Activated naive CD4-positive, alpha-beta T cell (primary cell): ENCODE results near the gene PTGES3.
"Not testable (repeated sequence)": the region's sequence is repeated elsewhere in the genome, so short reads cannot be mapped to it uniquely, and the experiment has no call there.

Experiments
- DNase-seq, 4 experiments: peaks; one replicate each; lab custom pipeline; 2025; lab: John Stamatoyannopoulos, UW

Gene PTGES3, protein sequence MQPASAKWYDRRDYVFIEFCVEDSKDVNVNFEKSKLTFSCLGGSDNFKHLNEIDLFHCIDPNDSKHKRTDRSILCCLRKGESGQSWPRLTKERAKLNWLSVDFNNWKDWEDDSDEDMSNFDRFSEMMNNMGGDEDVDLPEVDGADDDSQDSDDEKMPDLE

DNA sequence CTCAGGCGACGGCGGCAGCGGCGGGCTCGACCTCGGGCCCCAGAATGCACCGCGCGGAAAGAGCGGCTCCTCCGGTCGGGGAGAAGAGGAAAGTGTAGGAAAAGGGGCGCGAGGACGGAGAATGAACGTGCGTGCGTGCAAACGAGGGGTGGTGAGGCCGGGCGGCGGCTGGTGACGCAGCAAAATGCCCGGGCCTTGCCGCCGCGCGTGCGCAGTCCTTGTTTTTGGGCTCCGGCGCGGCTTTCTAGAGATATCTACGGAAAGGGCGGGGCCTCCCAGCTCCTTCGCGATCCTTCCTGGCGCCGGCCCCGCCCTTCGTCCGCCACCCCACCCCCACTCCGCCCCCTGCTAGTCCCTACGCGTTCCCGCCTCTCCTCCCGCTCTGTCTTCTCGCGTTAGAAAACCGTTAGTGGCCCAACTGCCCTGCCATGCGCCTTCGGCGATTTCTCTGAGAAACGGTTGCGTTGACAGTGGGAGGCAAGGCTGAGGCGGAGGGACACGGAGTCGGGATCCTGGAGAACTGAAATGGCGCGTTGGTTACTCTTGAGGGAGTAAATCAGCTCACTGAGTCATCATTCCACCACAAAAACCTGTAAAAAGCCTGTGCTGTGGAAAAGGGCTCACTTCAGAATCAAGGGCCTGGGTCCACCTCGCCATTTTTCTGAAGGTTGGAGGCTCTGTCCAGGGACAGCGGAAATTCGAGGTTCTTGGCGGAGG, at the start of gene PTGES3:
TSS of gene PTGES3 (minus strand) at position 156 of the 717 bp plus-strand sequence. CDS start 285 bp downstream, outside the sequence.
- DNase-seq: peak; percentile 95 to 97 (median 96)

DNA sequence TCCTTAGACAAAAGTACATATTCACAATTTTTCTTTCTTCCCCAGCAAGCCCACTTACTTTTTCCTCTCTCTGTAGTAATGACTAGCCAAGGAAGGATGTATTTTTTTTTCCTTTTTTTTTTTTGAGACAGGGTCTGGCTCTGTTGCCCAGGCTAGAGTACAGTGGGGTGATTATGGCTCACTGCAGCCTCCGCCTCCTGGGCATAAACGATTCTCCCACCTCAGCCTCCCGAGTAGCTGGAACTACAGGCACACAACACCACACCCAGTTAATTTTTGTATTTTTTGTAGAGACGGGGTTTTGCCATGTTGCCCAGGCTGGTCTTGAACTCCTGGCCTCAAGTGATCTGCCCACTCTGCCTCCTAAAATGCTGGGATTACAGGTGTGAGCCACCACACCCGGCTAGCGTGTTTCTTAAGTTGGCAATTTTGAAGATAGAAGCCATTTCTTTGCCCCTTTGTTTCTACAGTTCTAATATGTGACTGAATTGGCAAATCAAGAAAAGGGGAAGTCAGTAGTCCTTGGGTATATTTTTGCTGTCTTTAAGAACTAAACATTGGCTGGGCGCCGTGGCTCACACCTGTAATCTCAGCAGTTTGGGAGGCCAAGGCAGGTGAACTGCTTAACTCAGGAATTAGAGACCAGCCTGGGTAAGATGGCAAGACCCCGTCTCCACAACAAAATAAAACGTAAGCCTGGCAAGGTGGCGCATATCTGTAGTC, 40.2 kb upstream of the PTGES3 start:
- no peak for DNase-seq

DNA sequence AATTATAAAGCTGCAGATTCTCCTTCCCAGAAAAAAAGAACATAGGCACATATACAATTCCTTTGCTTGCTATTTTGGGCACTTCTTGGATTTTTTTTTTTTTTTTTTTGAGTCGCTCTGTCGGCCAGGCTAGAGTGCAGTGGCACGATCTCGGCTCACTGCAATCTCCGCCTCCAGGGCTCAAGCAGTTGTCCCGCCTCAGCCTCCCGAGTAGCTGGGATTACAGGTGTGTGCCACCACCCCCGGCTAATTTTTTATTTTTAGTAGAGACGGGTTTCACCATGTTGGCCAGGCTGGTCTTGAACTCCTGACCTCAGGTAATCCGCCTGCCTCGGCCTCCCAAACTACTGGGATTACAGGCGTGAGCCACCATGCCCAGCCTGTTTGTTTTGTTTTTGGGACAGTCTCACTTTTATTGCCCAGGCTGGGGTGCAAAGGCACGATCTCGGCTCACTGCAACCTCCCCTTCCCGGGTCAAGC, 38.2 kb upstream of the PTGES3 start:
- not testable (repeated sequence) for DNase-seq

DNA sequence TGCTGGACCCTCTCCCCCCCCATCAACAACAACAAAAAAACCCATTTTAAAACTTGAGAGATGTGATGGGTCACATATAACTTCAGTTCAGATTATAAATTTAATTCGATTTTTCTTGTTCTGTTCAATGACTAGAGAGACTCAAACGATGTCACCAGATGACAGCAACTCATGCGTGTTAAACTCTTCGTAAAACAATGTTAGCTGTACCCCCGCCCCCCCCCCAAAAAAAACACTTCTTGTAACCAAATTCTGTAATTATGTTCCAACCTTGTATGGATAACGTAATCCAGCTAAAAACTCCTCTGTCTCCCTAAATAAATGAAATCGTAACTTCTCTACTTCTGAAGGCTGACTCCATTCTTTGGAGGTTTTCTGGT, 37.6 kb upstream of the PTGES3 start:
- no peak for DNase-seq

DNA sequence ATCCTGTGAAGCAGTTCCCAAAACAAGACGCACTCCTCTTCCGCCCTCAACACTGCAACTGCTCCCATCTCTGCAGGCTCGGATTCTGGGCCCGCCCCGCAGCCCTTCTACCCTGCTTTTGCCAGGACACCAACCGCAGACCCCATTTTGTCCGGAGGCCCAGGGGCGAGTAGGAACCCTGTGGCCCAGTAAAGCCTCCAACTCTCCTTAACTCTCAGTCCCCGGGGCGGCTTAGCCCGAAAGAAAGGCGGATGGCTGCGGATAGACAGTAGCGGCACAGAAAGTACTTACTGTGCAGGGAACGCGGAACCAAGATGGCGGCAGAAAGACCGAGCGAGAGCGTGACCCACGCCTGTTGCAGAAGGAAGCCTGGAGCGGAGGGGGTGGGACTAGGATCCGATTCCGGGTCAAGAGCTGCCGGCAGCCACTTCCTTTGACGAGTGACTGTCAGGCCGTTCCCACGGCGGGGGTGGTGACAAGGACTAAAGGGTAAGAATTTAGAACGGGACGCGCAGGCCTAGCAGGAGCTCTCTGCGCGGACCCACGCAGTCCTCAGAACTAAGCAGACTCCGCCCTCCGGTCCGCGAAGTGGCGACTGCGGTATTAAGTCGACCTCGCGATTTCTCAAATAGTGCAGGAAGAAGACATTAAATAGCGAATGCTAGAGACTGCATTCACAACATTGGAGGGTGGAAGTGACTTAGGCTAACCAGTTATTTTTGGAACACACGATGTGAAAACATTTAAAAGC, 37.1 kb upstream of the PTGES3 start, which contains the start of gene NACA:
TSS of gene NACA (minus strand) at position 328 of the 751 bp plus-strand sequence. CDS start 778 bp downstream, outside the sequence.
- peak; percentile 90 to 94 (median 92) for DNase-seq

DNA sequence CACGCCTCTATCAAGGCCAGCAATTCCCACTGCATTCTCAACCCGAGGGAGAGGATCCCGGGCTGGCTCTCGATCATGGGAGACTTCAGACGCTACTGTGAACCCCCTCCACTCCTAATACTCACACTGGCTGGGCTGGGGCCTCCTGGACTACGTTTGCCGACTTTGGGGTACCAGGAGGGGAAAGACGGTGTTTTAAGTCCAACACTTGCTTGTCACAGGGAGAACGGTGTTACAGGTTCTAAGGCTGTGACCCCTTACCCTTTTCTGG, 36.6 kb upstream of the PTGES3 start:
- DNase-seq: no peak

DNA sequence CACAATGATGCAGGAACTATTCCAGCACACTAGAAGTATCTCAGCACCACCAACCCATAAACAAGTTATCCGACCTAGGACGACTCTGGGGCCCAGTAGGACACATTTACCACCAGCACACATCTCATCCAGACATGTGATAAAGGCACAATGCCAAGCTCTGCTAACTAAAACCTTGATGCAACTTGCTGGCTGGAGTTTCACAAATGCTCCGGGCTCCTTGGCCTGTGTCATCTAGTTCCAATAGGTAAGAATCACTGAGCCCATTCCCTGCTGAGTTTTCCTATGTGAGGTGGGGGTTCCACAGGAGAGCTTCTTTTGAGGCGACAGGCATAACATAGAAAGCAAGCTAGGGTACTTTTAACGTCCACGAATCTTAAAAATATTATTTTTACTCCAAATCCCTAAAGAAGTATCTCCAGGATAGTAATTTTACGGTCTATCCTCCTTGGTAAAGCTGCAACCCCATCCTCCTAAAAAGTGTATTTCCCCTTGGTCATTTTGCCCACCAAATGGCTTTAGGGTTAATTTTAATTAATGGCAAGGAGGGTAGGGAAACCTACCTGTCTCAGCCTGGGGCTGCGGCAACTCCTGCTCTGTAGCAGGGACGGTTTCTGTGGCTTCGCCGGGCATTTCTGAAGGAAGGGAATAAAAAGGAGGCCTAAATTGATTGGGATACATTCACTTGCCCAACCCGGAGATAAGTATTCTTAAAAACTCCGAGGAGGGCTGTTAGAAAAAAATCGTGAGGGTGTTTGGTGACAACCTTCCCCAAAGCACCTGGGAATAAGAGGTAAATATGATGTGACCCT, 36.0 kb upstream of the PTGES3 start:
- no peak for DNase-seq

DNA sequence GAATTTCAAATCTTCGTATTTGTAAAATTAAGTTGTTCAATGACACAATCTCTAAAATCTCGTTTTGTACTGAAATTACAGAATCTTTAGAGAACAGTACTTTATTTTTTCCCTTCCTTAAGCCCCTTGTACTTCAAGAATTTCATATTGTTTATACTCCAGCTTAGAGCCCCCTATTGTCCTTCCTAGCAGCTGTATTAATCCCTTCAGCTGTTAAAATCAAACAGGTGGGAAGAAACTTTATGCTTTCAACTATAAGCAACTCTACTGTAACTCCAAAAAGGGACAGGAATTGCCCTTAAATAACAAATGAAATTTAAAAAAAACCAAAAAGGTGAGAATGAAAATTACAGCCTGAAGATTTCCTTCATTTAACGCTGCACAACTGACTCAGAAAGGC, 35.3 kb upstream of the PTGES3 start:
- no peak for DNase-seq

DNA sequence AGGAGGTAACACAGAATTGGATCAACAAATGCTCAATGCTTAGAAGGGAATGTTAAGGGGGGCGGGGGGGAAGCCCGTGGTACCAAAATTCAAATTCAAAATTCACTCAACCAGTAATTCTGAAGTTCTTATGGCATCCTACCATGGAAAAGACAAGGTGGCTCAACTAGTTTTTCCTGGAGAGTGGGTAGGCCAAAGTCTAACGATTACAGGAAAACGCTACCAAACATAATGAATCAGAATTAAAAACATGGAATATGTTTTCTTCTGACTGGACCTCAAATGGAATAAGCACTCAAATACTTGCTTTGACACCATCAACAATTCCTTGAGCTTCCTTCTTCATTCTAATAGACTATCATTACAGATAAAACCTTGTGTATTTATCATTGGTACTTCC, 34.7 kb upstream of the PTGES3 start:
- no peak for DNase-seq

DNA sequence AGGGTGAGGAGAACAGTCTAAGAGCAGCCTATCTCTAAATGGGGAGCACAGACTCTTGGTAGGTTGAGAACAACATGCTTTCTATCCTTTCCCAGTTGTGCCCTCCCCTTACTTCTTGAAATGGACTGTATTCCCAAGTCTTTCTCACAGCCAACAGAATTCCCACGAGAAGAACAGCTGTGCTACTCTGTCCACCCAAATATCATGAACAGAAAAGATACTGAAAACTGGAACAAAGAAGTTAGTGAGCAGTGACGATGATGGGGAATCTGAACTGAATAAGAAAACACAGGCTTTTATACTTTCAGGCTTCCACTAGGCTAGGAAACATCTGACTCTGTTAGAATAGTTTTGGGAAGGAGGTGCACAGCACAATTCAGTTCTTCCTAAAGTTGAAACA, 33.6 kb upstream of the PTGES3 start:
- no peak for DNase-seq

DNA sequence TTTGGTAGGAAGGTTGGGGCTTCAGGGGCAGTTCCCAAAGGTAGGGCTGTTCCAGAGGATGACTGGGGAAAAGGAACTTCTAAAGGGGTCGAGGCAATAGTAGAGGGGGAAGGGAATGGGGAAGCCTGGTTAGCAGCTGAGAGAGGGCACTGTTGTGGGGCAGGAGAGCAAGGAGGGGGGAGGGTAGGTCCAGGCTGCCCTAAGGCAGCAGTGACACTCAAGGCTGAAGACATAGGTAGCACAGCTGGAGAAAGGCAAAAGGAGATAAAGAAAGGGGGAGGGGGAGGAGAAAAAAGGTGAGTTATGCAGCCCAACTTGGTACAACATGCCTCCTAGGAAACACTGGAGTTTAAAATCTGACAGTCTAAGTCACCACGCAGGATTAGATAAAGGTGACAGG, 33.1 kb upstream of the PTGES3 start:
- no peak for DNase-seq

DNA sequence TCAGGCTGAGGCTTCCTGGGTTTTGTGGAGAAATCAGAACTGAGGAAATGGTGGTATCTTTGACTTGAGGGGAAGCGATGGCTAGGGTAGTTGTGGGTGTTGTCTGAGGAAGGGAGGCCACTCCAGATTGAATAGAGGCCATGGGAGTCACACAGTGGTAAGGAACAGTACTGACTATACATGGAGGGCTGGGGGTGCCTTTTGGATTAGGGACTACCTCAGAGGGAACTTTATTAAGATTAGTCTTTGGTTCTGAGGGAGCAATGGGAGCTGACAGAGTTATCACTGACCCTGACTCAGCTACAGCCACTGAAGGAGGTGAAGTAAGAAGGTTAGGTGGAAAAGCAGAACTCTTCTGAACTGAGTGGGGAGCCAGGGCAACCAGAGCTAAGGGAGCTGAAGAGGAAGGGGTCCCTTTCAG, 32.7 kb upstream of the PTGES3 start:
- DNase-seq: no peak

DNA sequence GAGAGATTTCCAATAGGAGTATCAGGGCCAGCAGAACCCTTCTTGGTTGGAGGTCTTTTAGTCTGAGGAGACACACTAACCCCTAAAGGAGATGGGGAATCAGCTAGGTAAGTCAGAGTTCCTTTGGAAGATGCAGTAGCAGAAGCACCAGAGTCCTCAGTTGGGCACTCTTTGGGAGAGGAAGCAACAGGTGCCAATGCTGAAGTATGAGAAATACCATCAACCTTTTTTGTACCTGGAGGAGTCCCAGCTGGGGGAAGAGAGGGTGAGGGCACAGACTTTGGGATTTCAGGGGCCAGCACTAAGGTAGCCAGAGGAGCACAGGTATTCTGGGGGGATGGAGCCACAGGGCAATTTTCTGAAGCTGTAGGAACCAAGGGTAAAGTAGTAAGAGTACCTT, 31.0 kb upstream of the PTGES3 start:
- DNase-seq: no peak

DNA sequence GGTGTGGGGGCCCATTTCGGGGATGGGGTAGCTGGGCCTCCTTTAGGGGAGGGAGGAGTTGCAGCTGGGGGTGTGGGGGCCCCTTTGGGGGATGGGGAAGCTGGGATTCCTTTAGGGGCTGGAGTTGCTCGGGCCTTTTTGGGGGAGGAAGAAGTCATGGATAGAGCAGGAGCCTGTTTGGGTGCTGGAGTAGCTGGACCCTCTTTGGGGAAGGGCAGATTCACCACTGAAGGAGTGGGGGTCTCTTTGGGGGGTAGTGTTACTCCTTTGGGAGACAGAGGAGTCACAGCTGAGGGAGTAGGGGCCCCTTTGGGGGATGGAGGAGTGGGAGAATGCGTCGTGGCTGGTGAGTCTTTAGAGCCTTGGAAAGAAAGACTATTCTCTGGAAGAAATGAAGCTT, 30.6 kb upstream of the PTGES3 start:
- DNase-seq: no peak

DNA sequence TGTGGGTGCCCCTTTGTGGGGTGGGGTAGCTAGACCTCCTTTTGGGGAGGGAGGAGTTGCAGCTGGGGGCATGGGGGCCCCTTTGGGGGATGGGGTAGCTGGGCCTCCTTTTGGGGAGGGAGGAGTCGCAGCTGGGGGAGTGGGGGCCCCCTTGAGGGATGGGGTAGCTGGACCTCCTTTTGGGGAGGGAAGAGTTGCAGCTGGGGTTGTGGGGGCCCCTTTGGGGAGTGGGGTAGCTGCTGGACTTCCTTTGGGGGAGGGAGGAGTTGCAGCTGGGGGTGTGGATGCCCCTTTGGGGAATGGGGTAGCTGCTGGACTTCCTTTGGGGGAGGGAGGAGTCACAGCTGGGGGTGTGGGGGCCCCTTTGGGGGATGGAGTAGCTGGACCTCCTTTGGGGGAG, 30.1 kb upstream of the PTGES3 start:
- no peak for DNase-seq

DNA sequence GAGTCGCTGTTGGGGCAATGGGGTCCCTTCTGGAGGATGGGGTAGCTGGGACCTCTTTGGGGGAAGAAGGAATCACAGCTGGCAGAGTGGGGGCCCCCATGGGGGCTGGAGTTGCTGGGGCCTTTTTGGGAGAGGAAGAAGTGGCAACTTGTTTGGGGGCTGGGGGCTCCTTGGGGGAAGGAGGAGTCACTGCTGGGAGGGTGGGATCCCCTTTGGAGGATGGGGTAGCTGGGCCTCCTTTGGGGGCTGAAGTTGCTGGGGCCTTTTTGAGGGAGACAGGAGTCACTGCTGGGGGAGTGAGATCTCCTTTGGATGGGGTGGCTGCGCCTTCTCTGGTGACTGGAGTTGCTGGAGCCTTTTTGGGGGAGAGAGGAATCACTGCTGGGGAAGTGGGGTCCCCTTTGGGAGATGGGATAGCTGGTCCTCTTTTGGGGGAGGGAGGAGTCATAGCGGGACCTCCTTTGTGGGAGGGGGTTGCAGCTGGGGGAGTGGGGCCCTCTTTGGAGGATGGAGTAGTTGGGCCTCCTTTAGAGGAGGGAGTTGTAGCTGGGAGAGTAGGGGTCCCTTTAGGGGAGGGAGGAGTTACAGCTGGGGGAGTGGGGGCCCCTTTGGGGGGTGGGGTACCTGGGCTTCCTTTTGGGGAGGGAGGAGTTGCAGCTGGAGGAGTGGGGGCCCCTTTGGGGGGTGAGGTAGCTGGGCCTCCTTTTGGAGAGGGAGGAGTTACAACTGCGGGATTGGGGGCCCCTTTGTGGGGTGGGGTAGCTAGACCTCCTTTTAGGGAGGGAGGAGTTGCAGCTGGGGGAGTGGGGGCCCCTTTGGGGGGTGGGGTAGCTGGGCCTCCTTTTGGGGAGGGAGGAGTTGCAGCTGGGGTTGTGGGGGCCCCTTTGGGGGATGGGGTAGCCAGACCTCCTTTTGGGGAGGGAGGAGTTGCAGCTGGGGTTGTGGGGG, 29.1 kb upstream of the PTGES3 start:
- no peak for DNase-seq

DNA sequence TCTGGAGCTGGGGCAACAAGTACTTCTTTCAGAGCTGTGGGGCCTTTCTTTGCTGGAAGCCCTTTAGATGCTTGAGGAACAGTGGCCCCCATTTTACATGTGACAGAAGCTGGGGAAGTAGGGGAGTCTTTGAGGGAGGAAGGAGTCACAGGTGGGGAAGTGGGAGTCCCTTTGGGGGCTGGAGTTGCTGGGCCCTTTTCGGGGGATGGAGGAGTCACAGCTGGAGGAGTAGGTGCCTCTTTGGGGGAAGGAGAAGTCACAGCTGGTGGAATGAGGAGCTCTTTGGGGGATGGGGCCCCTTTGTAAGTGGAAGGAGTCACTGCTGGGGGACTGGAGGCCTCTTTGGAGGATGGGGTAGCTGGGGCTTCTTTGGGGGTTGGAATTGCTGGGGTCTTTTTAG, 28.4 kb upstream of the PTGES3 start:
- no peak for DNase-seq

DNA sequence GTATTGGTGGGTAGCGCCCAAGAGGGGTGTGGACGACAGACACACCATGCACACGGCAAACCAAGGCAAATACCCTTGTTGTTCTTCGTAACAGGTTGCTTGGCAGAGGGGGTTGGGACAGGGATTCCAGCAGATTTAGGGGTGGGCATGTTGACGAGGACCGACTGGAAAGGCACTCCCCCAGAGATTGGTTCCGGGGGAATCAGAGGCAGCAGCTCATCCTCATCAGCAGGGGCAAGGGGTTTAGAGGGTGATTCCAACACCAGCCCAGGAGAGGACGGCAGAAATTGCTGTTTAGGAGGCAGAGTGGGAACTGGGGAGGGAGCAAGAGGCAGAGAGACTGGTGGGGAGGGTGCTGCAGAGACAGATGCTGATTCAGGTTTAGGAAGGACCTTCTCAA, 27.7 kb upstream of the PTGES3 start:
- DNase-seq: no peak

DNA sequence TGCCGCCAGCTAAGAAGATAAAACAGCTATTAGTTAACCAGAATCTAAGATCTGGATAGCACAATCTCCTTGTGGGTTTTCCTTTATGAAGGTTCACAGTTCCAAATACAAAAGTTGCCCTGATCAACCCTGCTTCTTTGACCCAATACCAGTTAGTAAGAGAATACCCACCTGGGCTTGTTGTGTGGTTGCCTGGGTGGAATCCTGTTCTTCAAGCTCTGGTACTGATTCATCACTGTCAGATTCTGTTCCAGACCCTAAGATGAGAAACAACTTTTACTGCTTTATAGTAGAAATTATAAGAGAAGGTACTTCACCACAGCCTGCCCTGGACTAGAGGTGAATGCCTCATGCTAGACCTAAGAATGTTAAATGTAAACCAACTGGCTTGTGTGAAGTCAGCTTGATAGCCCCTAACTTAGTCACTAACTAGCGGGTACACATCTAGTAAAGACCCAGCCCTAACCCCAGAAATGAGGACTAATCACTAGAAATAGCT, 26.4 kb upstream of the PTGES3 start:
- no peak for DNase-seq

DNA sequence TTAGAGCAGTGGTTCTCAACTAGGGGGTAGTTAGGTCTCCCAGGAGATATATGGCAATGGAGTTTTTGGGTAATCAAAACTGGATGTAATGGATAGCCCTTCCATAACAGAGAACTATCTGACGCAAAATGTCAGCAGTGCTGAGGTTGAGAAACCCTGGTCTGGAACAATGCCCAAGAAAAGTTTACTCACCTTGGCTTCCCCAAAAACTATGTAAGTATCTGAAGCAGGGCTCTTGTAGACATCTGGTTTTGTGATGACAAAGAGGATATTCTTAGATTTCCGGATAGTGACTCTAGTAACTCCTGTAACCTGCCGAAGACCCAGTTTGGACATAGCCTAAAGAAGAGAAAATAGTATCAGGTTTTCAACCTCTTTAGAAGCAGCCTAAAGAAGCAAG, 25.3 kb upstream of the PTGES3 start:
- DNase-seq: no peak
